Neural progenitor cell (in vitro differentiated cells): ENCODE measurements around the gene PUM2.

Experiments
- EZH2phosphoT487 ChIP-seq: fragments of 200-600 bp; sonication (generic); IDR thresholded peaks from 2 replicates; pipeline ENCODE4 v1.6.1; 2017; ENCODE audit warnings: antibody characterized with exemption
- TF ChIP-seq, protein P1 (sequence below): fragments of 200-600 bp; sonication (generic); IDR thresholded peaks from 2 replicates; pipeline ENCODE4 v1.5.1; 2017; ENCODE audit warnings: antibody characterized with exemption, mild to moderate bottlenecking

DNA sequence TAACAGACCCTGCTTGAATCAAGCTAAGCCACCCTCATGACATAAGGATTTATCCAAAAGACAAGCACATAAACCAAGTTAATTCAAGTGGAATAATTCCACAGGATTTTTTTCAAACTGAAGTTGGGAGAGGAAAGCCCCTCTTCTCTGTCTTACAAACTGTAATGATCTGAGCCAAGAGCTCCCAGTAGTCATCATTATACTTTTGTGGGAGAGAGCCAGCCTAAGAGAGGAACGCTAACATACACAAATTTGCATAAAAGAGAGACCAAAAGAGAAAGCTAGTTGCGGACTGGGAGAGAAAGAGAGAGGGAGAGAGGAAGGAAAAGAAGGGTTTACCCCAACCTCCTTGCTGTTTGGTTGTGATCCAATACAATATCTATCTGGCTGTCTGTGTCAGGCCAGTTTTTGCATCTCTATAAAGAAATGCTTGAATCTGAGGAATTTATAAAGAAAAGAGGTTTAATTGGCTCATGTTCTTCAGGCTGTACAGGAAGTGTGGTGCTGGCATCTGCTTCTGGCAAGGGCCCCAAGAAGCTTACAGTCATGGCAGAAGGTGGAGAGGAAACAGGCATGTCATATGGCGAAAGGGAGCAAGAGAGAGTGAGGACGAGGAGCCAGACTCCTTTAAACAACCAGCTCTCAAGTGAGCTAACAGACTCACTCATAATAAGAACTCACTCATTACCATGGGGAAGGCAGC is 20.8 kb upstream of the PUM2 start:
- TF ChIP-seq, protein P1, sequence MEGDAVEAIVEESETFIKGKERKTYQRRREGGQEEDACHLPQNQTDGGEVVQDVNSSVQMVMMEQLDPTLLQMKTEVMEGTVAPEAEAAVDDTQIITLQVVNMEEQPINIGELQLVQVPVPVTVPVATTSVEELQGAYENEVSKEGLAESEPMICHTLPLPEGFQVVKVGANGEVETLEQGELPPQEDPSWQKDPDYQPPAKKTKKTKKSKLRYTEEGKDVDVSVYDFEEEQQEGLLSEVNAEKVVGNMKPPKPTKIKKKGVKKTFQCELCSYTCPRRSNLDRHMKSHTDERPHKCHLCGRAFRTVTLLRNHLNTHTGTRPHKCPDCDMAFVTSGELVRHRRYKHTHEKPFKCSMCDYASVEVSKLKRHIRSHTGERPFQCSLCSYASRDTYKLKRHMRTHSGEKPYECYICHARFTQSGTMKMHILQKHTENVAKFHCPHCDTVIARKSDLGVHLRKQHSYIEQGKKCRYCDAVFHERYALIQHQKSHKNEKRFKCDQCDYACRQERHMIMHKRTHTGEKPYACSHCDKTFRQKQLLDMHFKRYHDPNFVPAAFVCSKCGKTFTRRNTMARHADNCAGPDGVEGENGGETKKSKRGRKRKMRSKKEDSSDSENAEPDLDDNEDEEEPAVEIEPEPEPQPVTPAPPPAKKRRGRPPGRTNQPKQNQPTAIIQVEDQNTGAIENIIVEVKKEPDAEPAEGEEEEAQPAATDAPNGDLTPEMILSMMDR: no peak
- TF ChIP-seq EZH2phosphoT487: no peak
